ENCODE data around the gene ANKRD13B.

Gene ANKRD13B

GRCh38 chr17:29650396-29650795 is 57.5 kb downstream of the ANKRD13B start:
- TF ChIP-seq TCF12 (IDR thresholded peaks at IDR 0.05; ENCODE audit: low read depth), result no peak
- no peak for TF ChIP-seq YY1 (IDR thresholded peaks at IDR 0.05; ENCODE audit: low read depth)
- no peak for TF ChIP-seq NFIC (IDR thresholded peaks at IDR 0.05)
- no peak for TF ChIP-seq EGR1 (IDR thresholded peaks at IDR 0.05)
- TF ChIP-seq CREB1 (IDR thresholded peaks at IDR 0.05; ENCODE audit: low read depth), result no peak
- TF ChIP-seq REST (IDR thresholded peaks at IDR 0.05; ENCODE audit: low read depth), result no peak
- TF ChIP-seq RAD21 (IDR thresholded peaks at IDR 0.05; ENCODE audit: low read depth), result no peak
- TF ChIP-seq CEBPB (IDR thresholded peaks at IDR 0.05), result no peak
- no peak for TF ChIP-seq FOXM1 (IDR thresholded peaks at IDR 0.05; ENCODE audit: borderline replicate concordance, low read depth)
- TF ChIP-seq MAX (IDR thresholded peaks at IDR 0.05), result no peak
- no peak for TF ChIP-seq TEAD4 (IDR thresholded peaks at IDR 0.05)
- no peak for TF ChIP-seq ZBTB7A (IDR thresholded peaks at IDR 0.05; ENCODE audit: low read depth)
- TF ChIP-seq TAF1 (IDR thresholded peaks at IDR 0.05; ENCODE audit: low read depth), result no peak
- TF ChIP-seq USF1 (IDR thresholded peaks at IDR 0.05), result no peak

- TF ChIP-seq MAX (IDR thresholded peaks at IDR 0.05) (no peak), TEAD4 (IDR thresholded peaks at IDR 0.05) (no peak), FOXM1 (IDR thresholded peaks at IDR 0.05; ENCODE audit: borderline replicate concordance, low read depth) (no peak)
Observed at GRCh38 chr17:29652976-29653375, 60.0 kb downstream of the ANKRD13B start.

GRCh38 chr17:29653995-29654714 is 61.2 kb downstream of the ANKRD13B start:
- TF ChIP-seq EGR1 (IDR thresholded peaks at IDR 0.05), result no peak
- no peak for TF ChIP-seq ZBTB7A (IDR thresholded peaks at IDR 0.05; ENCODE audit: low read depth)
- no peak for TF ChIP-seq TEAD4 (IDR thresholded peaks at IDR 0.05)
- no peak for TF ChIP-seq YY1 (IDR thresholded peaks at IDR 0.05; ENCODE audit: low read depth)
- no peak for TF ChIP-seq CREB1 (IDR thresholded peaks at IDR 0.05; ENCODE audit: low read depth)

GRCh38 chr17:29655323-29655722 is 62.4 kb downstream of the ANKRD13B start:
- TF ChIP-seq EGR1 (IDR thresholded peaks at IDR 0.05) (no peak), YY1 (IDR thresholded peaks at IDR 0.05; ENCODE audit: low read depth) (no peak), TCF12 (IDR thresholded peaks at IDR 0.05; ENCODE audit: low read depth) (no peak), RAD21 (IDR thresholded peaks at IDR 0.05; ENCODE audit: low read depth) (no peak), MAX (IDR thresholded peaks at IDR 0.05) (no peak), ZBTB7A (IDR thresholded peaks at IDR 0.05; ENCODE audit: low read depth) (no peak), EP300 (IDR thresholded peaks at IDR 0.05; ENCODE audit: borderline replicate concordance) (no peak), REST (IDR thresholded peaks at IDR 0.05; ENCODE audit: low read depth) (no peak), USF1 (IDR thresholded peaks at IDR 0.05) (no peak), FOXM1 (IDR thresholded peaks at IDR 0.05; ENCODE audit: borderline replicate concordance, low read depth) (no peak)

GRCh38 chr17:29659155-29659554 is 66.2 kb downstream of the ANKRD13B start:
- TF ChIP-seq ZBTB7A (IDR thresholded peaks at IDR 0.05; ENCODE audit: low read depth) (no peak), TAF1 (IDR thresholded peaks at IDR 0.05; ENCODE audit: low read depth) (no peak), CREB1 (IDR thresholded peaks at IDR 0.05; ENCODE audit: low read depth) (no peak)

GRCh38 chr17:29661213-29661612 is 68.3 kb downstream of the ANKRD13B start:
- TF ChIP-seq CEBPB (IDR thresholded peaks at IDR 0.05) (0 out of 2 replicates have a peak, but pooled peaks have one; percentile 10), YY1 (IDR thresholded peaks at IDR 0.05; ENCODE audit: low read depth) (no peak)

Data from Ishikawa (cell line).